CD4-positive, alpha-beta T cell (primary cell): ENCODE measurements around the gene MINDY3. TPM values are rescaled to one million over a fixed set of nuclear protein-coding genes. Genes with fewer than 3 reads are reported as not detected.

Source experiments
- ATAC-seq: fragments of 200-7000 bp; cut with Tn5 transposase; one replicate; pipeline ENCODE4 v1.10.0; 2022; ENCODE audit warnings: mild to moderate bottlenecking; ENCODE audit not compliant: poor library complexity
- CTCF ChIA-PET: fragments of 350-600 bp; sonication (Branson Sonifier 250); formaldehyde crosslinking; loops from one replicate; lab custom pipeline; 2021; ENCODE audit warnings: antibody characterized with exemption, inconsistent platforms; lab: Charles Lee
- POLR2A ChIA-PET: fragments of 350-600 bp; sonication (Branson Sonifier 250); formaldehyde crosslinking; loops from one replicate; lab custom pipeline; 2021; ENCODE audit warnings: antibody characterized with exemption, inconsistent platforms; lab: Charles Lee
- DNase-seq, 14 experiments: peaks; one replicate each; pipeline ENCODE4 v3.0.0-alpha.2; 2013 to 2020; ENCODE audit warnings: mixed read lengths in 2 of 14
- H3K27ac ChIP-seq, 2 donors: one replicate each; pipeline versions ENCODE4 v1.5.1 to v1.7.0; 2013; ENCODE audit warnings: low read length in 2 of 2, low read depth in 1 of 2, mild to moderate bottlenecking in 1 of 2
- H3K27me3 ChIP-seq, 2 experiments: 1 replicate in 1 of 2; 2 replicates in 1 of 2; pipeline versions ENCODE4 v1.6.1 to v1.7.0; 2013; ENCODE audit warnings: low read length in 2 of 2, control low read depth in 1 of 2, mild to moderate bottlenecking in 1 of 2, moderate library complexity in 1 of 2; ENCODE audit not compliant: insufficient read depth in 2 of 2, control insufficient read depth in 1 of 2
- H3K36me3 ChIP-seq: one replicate; pipeline ENCODE4 v1.6.1; 2013; ENCODE audit warnings: low read length, control low read depth; ENCODE audit not compliant: insufficient read depth
- H3K4me1 ChIP-seq: one replicate; pipeline ENCODE4 v1.6.1; 2013; ENCODE audit warnings: low read length, control low read depth; ENCODE audit not compliant: insufficient read depth
- H3K4me3 ChIP-seq: one replicate; pipeline ENCODE4 v1.5.1; 2013; ENCODE audit warnings: mild to moderate bottlenecking, low read length, moderate library complexity
- H3K9me3 ChIP-seq, 2 experiments: 1 replicate in 1 of 2; 2 replicates in 1 of 2; pipeline versions ENCODE4 v1.6.1 to v1.7.0; 2013; ENCODE audit warnings: low read length in 2 of 2, mild to moderate bottlenecking in 2 of 2, control low read depth in 1 of 2, moderate library complexity in 1 of 2; ENCODE audit not compliant: control insufficient read depth in 1 of 2, insufficient read depth in 1 of 2
- H3K27ac Mint-ChIP-seq: one replicate; pipeline ENCODE4 v1.8.0; 2020; ENCODE audit warnings: mixed read lengths
- H3K27me3 Mint-ChIP-seq: one replicate; pipeline ENCODE4 v1.8.0; 2021; ENCODE audit warnings: mixed read lengths
- H3K36me3 Mint-ChIP-seq: one replicate; pipeline ENCODE4 v1.8.0; 2021; ENCODE audit warnings: low read depth, mixed read lengths
- H3K4me1 Mint-ChIP-seq: one replicate; pipeline ENCODE4 v1.8.0; 2021; ENCODE audit warnings: low read depth, mixed read lengths
- H3K4me3 Mint-ChIP-seq: one replicate; pipeline ENCODE4 v1.8.0; 2020; ENCODE audit warnings: mild to moderate bottlenecking, mixed read lengths
- H3K9me3 Mint-ChIP-seq: one replicate; pipeline ENCODE4 v1.8.0; 2020; ENCODE audit warnings: mixed read lengths
- intact Hi-C, 2 experiments: fragments of 100-400 bp; cut with DNase I in 1 of 2; cut with micrococcal nuclease in 1 of 2; formaldehyde crosslinking; loops; one replicate each; pipeline versions ENCODE4 v1.15.1 to v1.9.0; 2023 to 2025; cut with DNase I, micrococcal nuclease
- total RNA-seq, 174 experiments: library from RNA in 2 of 174; stranded (reverse) in 2 of 174; gene quantifications; one replicate each; pipeline ENCODE4 v1.2.3 and lab custom pipeline; 2021 to 2026
- TF ChIP-seq, protein P1 (sequence below): fragments of 200-600 bp; IDR thresholded peaks from one replicate; pipeline ENCODE4 v1.8.0; 2022; ENCODE audit warnings: antibody characterized with exemption, mild to moderate bottlenecking

The MINDY3 gene
- total RNA-seq, 2 experiments from 2014 or later: 39.8 to 40.6 TPM

DNA sequence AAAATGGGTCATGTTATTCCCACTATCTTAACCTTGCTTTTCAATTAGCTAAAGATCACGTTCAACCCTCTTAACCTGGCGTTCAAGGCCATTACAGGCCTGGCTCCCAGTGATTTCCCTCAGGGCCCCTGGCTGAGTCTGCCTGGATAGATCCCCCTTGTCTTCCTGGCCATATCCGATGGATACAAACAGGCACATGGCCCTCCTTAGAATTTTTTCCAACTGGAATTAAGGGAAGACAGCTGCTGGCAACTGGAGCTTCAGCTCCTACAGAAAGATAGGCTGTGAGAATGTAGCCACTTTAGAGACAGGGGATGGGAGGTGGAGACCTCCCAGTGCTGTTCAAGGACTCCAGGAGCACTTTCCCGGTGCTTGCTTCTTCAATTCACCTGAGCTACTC, 77.5 kb downstream of the MINDY3 start:
- Mint-ChIP-seq H3K4me1 (no peaks in the 10 kb centered on the region), H3K36me3 (peaks cover 100% of the 10 kb centered on the region), H3K4me3 (no peak overlapping the region), H3K27ac (no peak overlapping the region), H3K9me3 (no peaks in the 10 kb centered on the region), H3K27me3 (no peaks in the 10 kb centered on the region)
- POLR2A ChIA-PET: no interaction called here
- Histone ChIP-seq H3K9me3 (peaks cover 0 to 6% of the 10 kb centered on the region in 2 experiments), H3K4me3 (no peak overlapping the region), H3K27me3 (no peaks in the 10 kb centered on the region), H3K27ac (no peak overlapping the region), H3K4me1 (no peaks in the 10 kb centered on the region), H3K36me3 (peaks cover 82% of the 10 kb centered on the region)
- ATAC-seq (no peak), DNase-seq (no peak)
- intact Hi-C loops: no loop called here
- CTCF ChIA-PET: interaction anchor here (1.0 kb wide), 1 partner anchor 9 kb away, joined by 3 read pairs; no protein-coding TSS in a partner anchor
- TF ChIP-seq, protein P1, sequence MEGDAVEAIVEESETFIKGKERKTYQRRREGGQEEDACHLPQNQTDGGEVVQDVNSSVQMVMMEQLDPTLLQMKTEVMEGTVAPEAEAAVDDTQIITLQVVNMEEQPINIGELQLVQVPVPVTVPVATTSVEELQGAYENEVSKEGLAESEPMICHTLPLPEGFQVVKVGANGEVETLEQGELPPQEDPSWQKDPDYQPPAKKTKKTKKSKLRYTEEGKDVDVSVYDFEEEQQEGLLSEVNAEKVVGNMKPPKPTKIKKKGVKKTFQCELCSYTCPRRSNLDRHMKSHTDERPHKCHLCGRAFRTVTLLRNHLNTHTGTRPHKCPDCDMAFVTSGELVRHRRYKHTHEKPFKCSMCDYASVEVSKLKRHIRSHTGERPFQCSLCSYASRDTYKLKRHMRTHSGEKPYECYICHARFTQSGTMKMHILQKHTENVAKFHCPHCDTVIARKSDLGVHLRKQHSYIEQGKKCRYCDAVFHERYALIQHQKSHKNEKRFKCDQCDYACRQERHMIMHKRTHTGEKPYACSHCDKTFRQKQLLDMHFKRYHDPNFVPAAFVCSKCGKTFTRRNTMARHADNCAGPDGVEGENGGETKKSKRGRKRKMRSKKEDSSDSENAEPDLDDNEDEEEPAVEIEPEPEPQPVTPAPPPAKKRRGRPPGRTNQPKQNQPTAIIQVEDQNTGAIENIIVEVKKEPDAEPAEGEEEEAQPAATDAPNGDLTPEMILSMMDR: no peak

DNA sequence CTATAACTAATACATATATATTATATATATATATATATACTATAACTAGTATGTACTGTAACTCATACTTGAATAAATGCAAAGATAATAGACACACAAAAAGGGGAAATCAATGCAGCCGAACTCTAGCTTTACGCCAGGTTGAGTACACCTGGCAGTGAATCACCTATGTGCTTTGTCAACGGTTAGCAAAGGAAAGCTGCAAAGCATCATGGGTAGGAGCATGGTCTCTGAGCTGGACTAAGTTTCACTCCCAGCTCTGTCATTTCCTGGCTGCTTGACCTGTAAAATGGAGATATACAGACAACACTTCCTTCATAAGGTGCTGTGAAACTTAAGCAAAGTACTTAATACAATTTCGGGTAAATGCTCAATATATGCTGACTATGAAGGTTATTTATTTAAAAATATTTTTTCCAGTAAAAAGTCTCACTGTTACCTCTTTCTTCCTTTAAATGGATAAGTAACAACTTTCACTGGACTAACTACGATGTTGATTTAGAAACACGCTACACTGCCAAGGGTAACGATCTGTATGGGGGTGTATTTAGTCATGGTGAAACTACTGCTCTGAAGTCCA, 78.8 kb downstream of the MINDY3 start:
- Mint-ChIP-seq H3K4me1 (no peaks in the 10 kb centered on the region), H3K9me3 (no peaks in the 10 kb centered on the region), H3K4me3 (no peak overlapping the region), H3K27ac (no peak overlapping the region), H3K27me3 (no peaks in the 10 kb centered on the region), H3K36me3 (peaks cover 100% of the 10 kb centered on the region)
- CTCF ChIA-PET: no interaction called here
- Histone ChIP-seq H3K4me3 (no peak overlapping the region), H3K36me3 (peaks cover 71% of the 10 kb centered on the region), H3K27ac (no peak overlapping the region), H3K27me3 (no peaks in the 10 kb centered on the region), H3K4me1 (no peaks in the 10 kb centered on the region), H3K9me3 (peaks cover 0 to 14% of the 10 kb centered on the region in 2 experiments)
- TF ChIP-seq, protein P1: no peak
- intact Hi-C loops: no loop called here
- POLR2A ChIA-PET: no interaction called here
- no peak for DNase-seq
- no peak for ATAC-seq

DNA sequence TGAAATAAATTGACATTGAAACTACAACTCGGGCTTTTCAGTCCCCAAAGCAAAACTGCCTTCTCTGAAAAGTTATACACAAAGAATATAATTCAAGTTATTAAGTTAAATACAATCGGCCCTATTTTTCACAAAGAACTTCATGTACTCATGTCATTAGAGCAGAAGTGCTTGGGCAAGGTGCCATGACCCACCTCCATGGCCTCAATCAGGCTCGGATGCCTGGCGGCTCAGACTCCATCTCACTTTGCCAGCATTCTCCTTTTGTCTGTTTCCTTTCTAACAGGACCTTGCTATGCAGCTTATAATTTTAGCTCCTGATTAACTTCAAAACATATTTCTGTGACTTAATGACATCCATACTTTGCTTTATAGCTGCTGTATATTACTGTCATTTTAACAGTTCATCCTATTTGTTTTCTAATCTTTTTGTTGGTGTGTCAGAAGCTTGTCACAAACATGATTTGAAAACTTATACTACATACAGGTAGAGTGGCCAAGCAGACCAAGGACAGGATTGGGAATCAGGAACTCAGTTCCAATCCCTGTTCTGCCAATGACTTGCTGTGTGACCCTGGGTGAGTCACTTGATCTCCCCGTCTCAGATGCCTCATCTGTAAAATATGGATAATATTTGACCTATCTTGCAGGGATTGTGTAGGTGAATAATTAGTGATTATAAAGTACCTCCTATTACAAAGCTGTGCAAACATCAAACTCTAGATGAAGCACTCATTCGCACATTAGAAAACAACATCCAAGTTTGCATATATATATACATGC, 79.8 kb downstream of the MINDY3 start:
- DNase-seq (no peak), ATAC-seq (no peak)
- H3K27me3 Mint-ChIP-seq: no peaks in the 10 kb centered on the region
- H3K4me1 Mint-ChIP-seq: no peaks in the 10 kb centered on the region
- peaks cover 5% of the 10 kb centered on the region for H3K9me3 Mint-ChIP-seq
- TF ChIP-seq, protein P1: no peak
- no peaks in the 10 kb centered on the region for H3K4me1 ChIP-seq
- peaks cover 100% of the 10 kb centered on the region for H3K36me3 Mint-ChIP-seq
- ChIA-PET POLR2A (no interaction called here), CTCF (no interaction called here)
- intact Hi-C loops: no loop called here
- no peaks in the 10 kb centered on the region for H3K27me3 ChIP-seq
- peaks cover 0 to 14% of the 10 kb centered on the region in 2 experiments for H3K9me3 ChIP-seq
- H3K4me3 ChIP-seq: no peak overlapping the region
- H3K27ac ChIP-seq: no peak overlapping the region
- H3K27ac Mint-ChIP-seq: no peak overlapping the region
- H3K36me3 ChIP-seq: peaks cover 65% of the 10 kb centered on the region
- no peak overlapping the region for H3K4me3 Mint-ChIP-seq
